Stimulated activated CD4-positive, alpha-beta T cell treated with anti-CD3 and anti-CD28 coated beads, Interleukin-1b, Interleukin-23, amount 100 ng/mL, for 4 hours (primary cell): ENCODE measurements around the gene TAS2R10.
"Not testable (repeated sequence)": the region's sequence is repeated elsewhere in the genome, so short reads cannot be mapped to it uniquely, and the experiment has no call there.

ENCODE experiments used
- DNase-seq, 2 donors: peaks; one replicate each; pipeline ENCODE4 v3.0.0-alpha.2; 2020; ENCODE audit warnings: low read depth in 2 of 2

The TAS2R10 gene, protein sequence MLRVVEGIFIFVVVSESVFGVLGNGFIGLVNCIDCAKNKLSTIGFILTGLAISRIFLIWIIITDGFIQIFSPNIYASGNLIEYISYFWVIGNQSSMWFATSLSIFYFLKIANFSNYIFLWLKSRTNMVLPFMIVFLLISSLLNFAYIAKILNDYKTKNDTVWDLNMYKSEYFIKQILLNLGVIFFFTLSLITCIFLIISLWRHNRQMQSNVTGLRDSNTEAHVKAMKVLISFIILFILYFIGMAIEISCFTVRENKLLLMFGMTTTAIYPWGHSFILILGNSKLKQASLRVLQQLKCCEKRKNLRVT

GRCh38 chr12:10826258-10826657, at the start of gene TAS2R10:
TSS of gene TAS2R10 (minus strand) at chr12:10826358. CDS start at chr12:10826269, 89 bp downstream.
- DNase-seq, result no peak

DNA sequence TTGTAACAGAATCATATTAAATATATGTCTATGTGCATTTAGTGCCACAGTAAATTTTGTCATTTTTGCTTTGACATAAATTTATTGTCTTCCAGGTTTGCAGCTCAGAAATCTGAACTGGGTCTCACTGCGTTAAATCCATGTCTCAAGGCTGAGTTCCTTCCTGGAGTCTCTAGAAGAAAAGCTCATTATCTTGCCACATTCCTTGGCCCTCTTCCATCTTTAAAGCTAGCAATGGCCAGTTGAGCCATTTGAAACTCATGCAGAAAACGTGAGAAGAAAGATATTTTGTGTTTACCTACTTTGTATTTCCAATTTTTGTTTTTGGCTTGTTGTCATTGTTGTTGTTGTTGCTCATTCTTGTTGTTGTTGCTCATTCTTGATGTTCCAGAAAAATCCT, 47.2 kb upstream of the TAS2R10 start:
- DNase-seq, result no peak

- no peak for DNase-seq
Measured at GRCh38 chr12:10867381-10867780, 41.2 kb upstream of the TAS2R10 start.

DNA sequence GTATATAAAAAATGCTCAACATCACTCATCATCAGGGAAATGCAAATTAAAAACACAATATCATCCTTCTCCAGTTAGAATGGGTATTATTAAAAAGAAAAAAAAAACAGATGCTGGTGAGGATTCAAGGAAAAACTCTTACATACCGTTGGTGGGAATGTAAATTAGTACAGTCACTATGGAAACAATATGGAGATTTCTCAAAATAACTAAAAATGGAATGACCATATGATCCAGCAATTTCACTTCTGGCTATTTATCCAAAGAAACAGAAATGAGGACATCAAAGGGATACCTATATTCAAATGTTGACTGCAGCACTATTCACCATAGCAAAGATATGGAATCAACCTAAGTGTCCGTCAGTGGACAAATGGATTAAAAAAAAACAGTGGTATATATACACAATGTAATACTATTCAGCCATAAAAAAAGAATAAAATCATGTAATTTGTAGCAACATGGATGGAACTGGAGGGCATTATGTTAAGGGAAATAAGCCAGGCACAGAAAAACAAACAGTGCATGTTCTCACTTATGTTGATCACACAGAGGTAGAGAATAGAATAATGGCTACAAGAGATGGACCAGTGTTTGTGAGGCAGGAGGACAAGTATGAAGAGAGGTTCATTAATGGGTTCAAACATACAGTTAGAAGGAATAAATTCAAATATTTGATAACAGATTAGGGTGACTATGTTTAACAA, 37.5 kb upstream of the TAS2R10 start:
- no peak for DNase-seq

- DNase-seq, result no peak
Measured at GRCh38 chr12:10861366-10861765, 35.2 kb upstream of the TAS2R10 start.

DNA sequence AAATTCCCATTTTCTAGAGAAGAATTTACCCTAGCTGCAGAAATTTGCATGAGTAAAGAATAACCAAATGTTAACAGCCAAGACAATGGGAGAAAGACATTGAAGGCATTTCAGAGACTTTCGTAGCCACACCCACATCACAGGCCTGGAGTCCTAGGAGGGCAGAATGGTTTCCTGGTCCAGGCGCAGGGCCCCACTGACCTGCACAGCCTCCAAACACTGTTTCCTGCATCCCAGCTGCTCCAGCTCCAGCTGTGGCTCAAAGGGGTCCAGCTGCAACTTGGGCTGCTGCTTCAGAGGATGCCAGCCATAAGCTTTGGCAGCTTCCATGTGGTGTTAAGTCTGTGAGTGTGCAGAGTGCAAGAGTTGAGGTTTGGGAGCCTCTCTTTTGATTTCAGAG, 29.6 kb upstream of the TAS2R10 start:
- DNase-seq, result no peak

DNA sequence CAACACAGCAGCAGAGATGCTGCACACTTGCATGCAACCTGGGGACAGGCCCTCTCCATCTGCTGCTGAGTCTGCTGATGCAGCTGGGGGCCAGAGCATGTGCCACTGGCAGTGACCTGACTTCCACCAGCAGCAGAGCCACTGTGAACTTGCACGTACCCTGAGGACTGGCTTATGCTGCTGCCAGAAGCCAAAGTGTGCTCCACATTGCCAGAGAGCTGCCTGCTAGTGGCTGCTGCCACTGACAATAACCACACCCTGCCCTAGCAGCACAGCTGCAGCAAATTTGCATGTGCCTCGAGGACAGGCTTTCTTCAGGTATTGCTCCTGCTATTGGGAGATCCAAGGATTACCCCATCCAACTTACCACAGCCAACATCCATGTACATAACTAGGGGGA, 27.6 kb upstream of the TAS2R10 start:
- DNase-seq, result no peak

GRCh38 chr12:10851243-10851858, 25.2 kb upstream of the TAS2R10 start:
- no peak for DNase-seq

DNA sequence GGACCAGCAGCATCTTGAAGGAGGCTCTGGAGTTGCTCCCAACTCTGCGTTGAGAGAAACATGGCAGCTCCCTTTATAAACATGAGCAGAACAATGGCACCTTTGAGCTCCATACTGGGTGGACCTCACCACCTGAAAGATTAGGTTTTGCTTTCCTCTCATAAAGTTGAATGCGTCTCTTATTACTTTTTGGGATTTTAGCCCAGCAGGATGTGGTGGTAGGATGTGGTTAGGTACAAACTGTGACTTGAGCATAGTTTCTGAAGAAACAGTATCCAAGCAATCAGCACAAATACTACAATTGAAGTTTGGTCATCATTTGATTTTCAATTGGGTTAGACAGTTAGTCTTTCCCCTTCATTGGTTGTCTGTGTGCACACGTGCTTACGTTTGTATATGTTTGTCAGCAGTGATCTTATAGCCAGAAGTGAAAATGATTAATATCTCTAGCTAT, 23.3 kb upstream of the TAS2R10 start, which contains the start of gene PRR4:
Gene PRR4, minus strand, starts transcription at position 51 of the 454 bp plus-strand sequence. Its CDS starts 38 bp downstream, at position 13.
- DNase-seq, result no peak

DNA sequence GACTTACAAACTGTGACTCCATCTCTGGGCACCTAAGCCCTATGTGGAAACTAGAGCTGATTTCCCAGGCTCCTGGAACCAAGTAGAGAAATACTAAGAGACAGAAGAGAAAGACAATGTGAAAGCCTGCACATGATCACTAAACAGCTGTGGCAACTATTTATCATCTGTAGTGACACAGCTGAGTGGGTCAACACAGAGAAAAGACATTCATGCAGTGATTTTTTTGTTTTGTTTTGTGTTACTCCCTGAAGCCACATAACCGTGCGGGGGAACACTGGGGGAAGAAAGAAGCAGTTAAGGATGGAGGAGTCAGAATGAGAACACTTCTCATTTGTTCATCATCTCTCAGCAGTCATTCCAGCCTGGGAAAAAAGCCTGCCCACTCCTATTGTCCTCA, 21.6 kb upstream of the TAS2R10 start:
- DNase-seq, result no peak

DNA sequence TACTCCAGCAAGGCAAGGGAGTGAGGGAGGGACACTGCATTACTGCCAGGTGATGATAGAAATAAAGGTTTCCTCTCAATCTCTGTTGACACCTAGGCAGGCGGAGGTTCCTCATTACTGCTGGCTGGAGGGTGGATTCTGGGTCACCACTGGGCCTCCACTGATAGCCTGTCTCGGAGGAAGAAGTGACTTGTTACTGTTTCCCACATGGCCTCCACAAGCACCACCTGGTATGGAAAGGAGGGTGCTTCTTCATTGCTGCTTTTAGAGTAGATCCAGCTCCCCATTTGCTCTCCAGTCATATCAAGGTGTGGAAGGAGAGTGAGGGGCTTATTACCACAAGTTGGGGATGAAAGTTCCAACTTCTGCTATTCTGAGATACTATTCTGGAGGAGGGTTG, 16.7 kb upstream of the TAS2R10 start:
- no peak for DNase-seq

DNA sequence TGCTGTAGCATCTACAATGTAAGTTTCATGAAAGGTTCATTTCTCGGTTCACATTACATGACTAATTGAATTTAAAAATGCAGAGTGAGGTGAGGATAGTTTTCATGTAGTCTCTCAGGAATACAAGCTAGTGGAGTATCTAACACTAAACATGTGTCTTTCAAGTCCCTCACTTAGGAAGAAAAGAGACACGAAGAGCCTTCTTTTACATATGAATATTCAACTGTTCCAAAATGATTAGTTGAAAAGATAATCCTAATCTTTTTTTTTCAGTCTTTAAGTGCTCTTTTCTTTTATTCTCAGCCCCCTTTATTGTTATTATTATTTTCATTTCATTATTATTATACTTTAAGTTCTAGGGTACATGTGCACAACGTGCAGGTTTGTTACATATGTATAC, 12.3 kb upstream of the TAS2R10 start:
- DNase-seq, result no peak

GRCh38 chr12:10829994-10830393, 3.8 kb upstream of the TAS2R10 start:
- DNase-seq, result no peak

- DNase-seq, result no peak
Measured at GRCh38 chr12:10824957-10825356, 1.2 kb downstream of the TAS2R10 start.

- no peak for DNase-seq
Measured at GRCh38 chr12:10811883-10812536, 14.1 kb downstream of the TAS2R10 start.

- DNase-seq, result no peak
Measured at GRCh38 chr12:10810068-10810467, 16.1 kb downstream of the TAS2R10 start, which contains the start of gene TAS2R9. TSS of gene TAS2R9 (minus strand) at chr12:10810168. CDS start at chr12:10810075, 93 bp downstream.

DNA sequence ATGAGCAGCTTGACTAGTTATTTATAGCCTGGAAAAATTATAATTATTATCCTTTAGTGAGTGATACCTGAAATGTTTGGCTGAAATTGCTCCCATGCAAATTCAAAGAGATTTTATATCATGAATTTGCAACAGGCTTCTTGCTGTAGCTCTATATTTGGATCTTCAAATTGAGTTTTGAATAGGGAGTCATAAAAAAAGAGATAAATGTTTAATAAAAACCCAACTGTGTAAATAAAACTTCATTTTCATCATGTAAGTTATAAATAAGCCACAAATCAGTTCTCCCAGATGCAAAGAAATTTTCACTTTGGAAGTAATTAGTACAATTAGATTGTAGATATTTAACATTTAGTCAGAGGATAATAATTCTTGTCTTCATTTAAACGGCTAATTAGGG, 19.0 kb downstream of the TAS2R10 start, which contains the start of gene TAS2R8:
Gene TAS2R8, minus strand, starts transcription at position 101 of the 400 bp plus-strand sequence. CDS start 306 bp downstream, outside the sequence.
- DNase-seq, result no peak

- no peak for DNase-seq
Measured at GRCh38 chr12:10802587-10802986, 23.6 kb downstream of the TAS2R10 start, which contains the start of gene TAS2R7. TSS of gene TAS2R7 (minus strand) at chr12:10802627. CDS start at chr12:10802570, 57 bp downstream.

- no peak for DNase-seq
Measured at GRCh38 chr12:10801741-10802140, 24.4 kb downstream of the TAS2R10 start.

DNA sequence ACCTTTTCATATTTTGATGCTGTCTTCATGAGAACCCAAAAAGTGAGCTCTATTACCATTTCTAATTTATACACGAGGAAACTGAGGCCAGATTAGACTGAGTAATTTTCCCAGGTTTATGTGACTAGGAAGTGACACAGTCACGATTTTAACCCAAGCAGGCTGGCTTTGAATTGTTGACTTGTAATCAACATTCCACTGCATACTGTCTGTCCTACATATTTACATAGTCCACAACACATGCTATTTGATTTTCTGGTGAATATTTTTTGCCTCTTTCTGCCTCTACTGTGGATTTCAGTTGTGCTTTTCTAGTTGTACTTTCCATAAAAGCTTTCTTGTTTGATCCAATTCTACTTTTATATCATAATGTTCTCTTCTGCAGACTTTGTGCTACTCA, 31.9 kb downstream of the TAS2R10 start:
- no peak for DNase-seq

- not testable (repeated sequence) for DNase-seq
Measured at GRCh38 chr12:10791769-10792168, 34.4 kb downstream of the TAS2R10 start.

- DNase-seq, result no peak
Measured at GRCh38 chr12:10783252-10783651, 42.9 kb downstream of the TAS2R10 start.
